Loucy (cell line): ENCODE data around the gene RAB27B.

Experiments
- CTCF ChIP-seq: fragments of 200-600 bp; sonication (generic); conservative IDR thresholded peaks from 2 replicates; pipeline ENCODE4 v1.5.1; 2014; ENCODE audit warnings: mild to moderate bottlenecking, antibody characterized with exemption, low read length
- EZH2phosphoT487 ChIP-seq: fragments of 200-600 bp; IDR thresholded peaks from 2 replicates; pipeline ENCODE4 v1.6.1; 2018; ENCODE audit warnings: antibody characterized with exemption, mild to moderate bottlenecking, moderate library complexity, borderline replicate concordance

- TF ChIP-seq CTCF: no peak
- no peak for TF ChIP-seq EZH2phosphoT487
Observed at GRCh38 chr18:54794823-54795222, 33.5 kb upstream of the RAB27B start.
